A673 (cell line): ENCODE data around the gene CDH18.

ENCODE experiments used
- EZH2 ChIP-seq: fragments of 200-600 bp; sonication (generic); IDR thresholded peaks from 2 replicates; pipeline ENCODE4 v1.6.1; 2017; ENCODE audit warnings: borderline replicate concordance, low read depth, mild to moderate bottlenecking, mixed read lengths, antibody characterized with exemption, low read length; ENCODE audit not compliant: poor library complexity, severe bottlenecking
- TF ChIP-seq, protein P1 (sequence below): fragments of 300-800, 200-600 bp; sonication (generic); conservative IDR thresholded peaks from 2 replicates; pipeline ENCODE4 v1.5.1; 2017; ENCODE audit warnings: low read depth, mild to moderate bottlenecking, antibody characterized with exemption, low read length, moderate library complexity, mixed read lengths

DNA sequence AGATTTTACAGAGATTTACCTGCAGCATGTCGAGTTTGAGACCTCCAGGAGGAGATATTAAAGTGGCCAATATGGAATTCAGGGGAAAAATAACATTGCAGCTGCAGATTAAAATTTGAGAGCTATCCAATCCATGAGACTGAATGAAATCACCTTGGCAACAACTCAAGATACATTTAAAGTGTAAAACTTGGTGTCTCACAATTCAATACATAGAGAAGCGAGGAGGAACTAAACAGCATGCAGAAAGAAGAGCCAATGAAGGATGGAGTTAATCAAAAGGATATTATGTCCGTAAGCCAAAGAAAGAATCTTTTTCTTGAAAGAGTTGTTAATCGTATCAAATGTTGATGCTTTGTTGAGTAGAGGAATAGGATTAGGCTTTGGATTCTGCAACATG is 455.1 kb downstream of the CDH18 start:
- TF ChIP-seq, protein P1, sequence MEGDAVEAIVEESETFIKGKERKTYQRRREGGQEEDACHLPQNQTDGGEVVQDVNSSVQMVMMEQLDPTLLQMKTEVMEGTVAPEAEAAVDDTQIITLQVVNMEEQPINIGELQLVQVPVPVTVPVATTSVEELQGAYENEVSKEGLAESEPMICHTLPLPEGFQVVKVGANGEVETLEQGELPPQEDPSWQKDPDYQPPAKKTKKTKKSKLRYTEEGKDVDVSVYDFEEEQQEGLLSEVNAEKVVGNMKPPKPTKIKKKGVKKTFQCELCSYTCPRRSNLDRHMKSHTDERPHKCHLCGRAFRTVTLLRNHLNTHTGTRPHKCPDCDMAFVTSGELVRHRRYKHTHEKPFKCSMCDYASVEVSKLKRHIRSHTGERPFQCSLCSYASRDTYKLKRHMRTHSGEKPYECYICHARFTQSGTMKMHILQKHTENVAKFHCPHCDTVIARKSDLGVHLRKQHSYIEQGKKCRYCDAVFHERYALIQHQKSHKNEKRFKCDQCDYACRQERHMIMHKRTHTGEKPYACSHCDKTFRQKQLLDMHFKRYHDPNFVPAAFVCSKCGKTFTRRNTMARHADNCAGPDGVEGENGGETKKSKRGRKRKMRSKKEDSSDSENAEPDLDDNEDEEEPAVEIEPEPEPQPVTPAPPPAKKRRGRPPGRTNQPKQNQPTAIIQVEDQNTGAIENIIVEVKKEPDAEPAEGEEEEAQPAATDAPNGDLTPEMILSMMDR, result no peak
- TF ChIP-seq EZH2, result no peak
